Adrenal gland (tissue), 12 donors: Measurements from ENCODE around the gene ADAM33. TPM values are rescaled to one million over a fixed set of nuclear protein-coding genes. Genes with fewer than 3 reads are reported as not detected.

ENCODE experiments used
- DNase-seq, 7 donors: peaks; one replicate each; pipeline ENCODE4 v3.0.0-alpha.2; 2019 to 2020
- H3K27ac ChIP-seq, 5 donors: fragments of 200-600 bp; sonication (generic) in 4 of 5; 1 replicate in 3 of 5; 2 replicates in 2 of 5; pipeline versions ENCODE4 v1.5.1 to v1.8.0; 2016 to 2020; ENCODE audit warnings: mild to moderate bottlenecking in 1 of 5
- H3K27me3 ChIP-seq: fragments of 200-600 bp; 2 replicates; pipeline ENCODE4 v1.8.0; 2021
- H3K36me3 ChIP-seq, 2 donors: fragments of 200-600 bp; replicated peaks in 1 of 2; 1 replicate in 1 of 2; 2 replicates in 1 of 2; pipeline versions ENCODE4 v1.5.1 to v1.8.0; 2018 to 2022
- H3K4me1 ChIP-seq, 2 donors: fragments of 200-600 bp; replicated peaks in 1 of 2; 1 replicate in 1 of 2; 2 replicates in 1 of 2; pipeline versions ENCODE4 v1.5.1 to v1.8.0; 2018 to 2021
- H3K4me3 ChIP-seq, 4 donors: fragments of 200-600 bp; sonication (generic) in 3 of 4; one replicate each; pipeline ENCODE4 v1.5.1; 2016 to 2018
- H3K9me3 ChIP-seq, 3 donors: fragments of 200-600 bp; sonication (generic) in 1 of 3; replicated peaks in 1 of 3; 1 replicate in 2 of 3; 2 replicates in 1 of 3; pipeline versions ENCODE4 v1.5.1 to v1.8.0; 2016 to 2021
- CTCF ChIP-seq, 6 experiments: fragments of 450-650 bp in 4 of 6; fragments of 200-600 bp in 2 of 6; sonication (generic) in 1 of 6; IDR thresholded peaks; 1 replicate in 5 of 6; 2 replicates in 1 of 6; pipeline versions ENCODE4 v1.5.1 to v1.8.0; 2016 to 2021; ENCODE audit warnings: antibody characterized with exemption in 6 of 6, mild to moderate bottlenecking in 2 of 6, moderate library complexity in 1 of 6
- POLR2A ChIP-seq, 2 donors: fragments of 450-650 bp; IDR thresholded peaks; one replicate each; pipeline ENCODE4 v1.6.1; 2017; ENCODE audit warnings: antibody characterized with exemption in 2 of 2, mild to moderate bottlenecking in 2 of 2, moderate library complexity in 1 of 2
- WGBS, 4 donors: extraction: QIAGEN DNeasy Blood & Tissue Kit in 2 of 4; methylation state at CpG; one replicate each; pipeline versions ENCODE4 v1.1.5 to v1.1.7; 2013 to 2017; 5-methylcytosine and 5-hydroxymethylcytosine counted together
- intact Hi-C, 2 donors: fragments of 100-400 bp; cut with DNase I; formaldehyde crosslinking; loops; one replicate each; pipeline versions ENCODE4 v1.14.1 to v1.15.0; 2022 to 2023
- polyA plus RNA-seq, 3 donors: library from polyadenylated mRNA; stranded (reverse); fragments of 200-250 nt in 2 of 3; fragments of 350-450 nt in 1 of 3; fragmentation: Illumina TruSeq in 1 of 3; extraction: RNeasy Lipid Tissue Mini Kit (QIAGEN cat#74804) in 1 of 3; gene quantifications; one replicate each; pipeline ENCODE4 v1.2.3, GENCODE V29; 2013 to 2014
- total RNA-seq, 9 donors: library from RNA; depleted of rRNA in 4 of 9; stranded (reverse); fragments of >200 nt in 4 of 9; fragments of 120-200 nt in 1 of 9; fragmentation: NEBNext Ultra II Directional in 1 of 9; extraction: Animal tissue kit (Norgen Biotek cat#: 25700) in 1 of 9; gene quantifications; one replicate each; pipeline versions ENCODE4 v1.1.0 to v1.2.4, GENCODE V29; 2013 to 2023
- donor health status: healthy with polysubstance abuse.
- donor health status: Bipolar disorder and iron deficiency.
- donor health status: DM: yes; HTN: yes; CAD: no.
- donor health status: DM: no; HTN: no; CAD: no.
- donor health status: DM: no; HTN: no; CAD: no.
- donor health status: DM: yes; HTN: yes; CAD: no.

Gene ADAM33
- total and polyA plus RNA-seq, 12 donors = 0.42 to 65.0 (median 2.0) TPM

- Histone ChIP-seq H3K27ac (no peak overlapping the region), H3K4me3 (no peak overlapping the region), H3K27me3 (no peaks in the 10 kb centered on the region), H3K36me3 (no peaks in the 10 kb centered on the region), H3K9me3 (no peaks in the 10 kb centered on the region), H3K4me1 (no peaks in the 10 kb centered on the region)
- intact Hi-C loops = no loop called here
- TF ChIP-seq CTCF (IDR thresholded peaks at IDR 0.05) = no peak
- TF ChIP-seq POLR2A (IDR thresholded peaks at IDR 0.05) = no peak
- no peak for DNase-seq
- 85 to 93% (median 89%) methylated on average over 3 of the region's 3 CpGs for WGBS, 4 donors
These were observed 25.7 kb upstream of the ADAM33 start for GRCh38 chr20:3707508-3707899.

GRCh38 chr20:3706774-3707507 lies 25.1 kb upstream of the ADAM33 start:
- H3K27me3 ChIP-seq = no peaks in the 10 kb centered on the region
- no peak for TF ChIP-seq CTCF (IDR thresholded peaks at IDR 0.05)
- no peaks in the 10 kb centered on the region for H3K36me3 ChIP-seq
- peak in 6 of 7 donors; percentile 47 to 75 (median 64) for DNase-seq
- no peak overlapping the region for H3K4me3 ChIP-seq
- WGBS, 4 donors = 70 to 82% (median 75%) methylated on average over 7 to 10 of the region's 10 CpGs
- no peaks in the 10 kb centered on the region for H3K9me3 ChIP-seq
- H3K27ac ChIP-seq = no peak overlapping the region
- intact Hi-C loops = no loop called here
- no peaks in the 10 kb centered on the region for H3K4me1 ChIP-seq

- DNase-seq = no peak
- WGBS, 4 donors = 88 to 95% (median 95%) methylated on average over 17 to 31 of the region's 31 CpGs
- Histone ChIP-seq H3K4me1 (no peaks in the 10 kb centered on the region), H3K27me3 (no peaks in the 10 kb centered on the region), H3K36me3 (no peaks in the 10 kb centered on the region), H3K9me3 (no peaks in the 10 kb centered on the region), H3K27ac (no peak overlapping the region), H3K4me3 (no peak overlapping the region)
- intact Hi-C loops = no loop called here
- TF ChIP-seq POLR2A (IDR thresholded peaks at IDR 0.05) = no peak
- no peak for TF ChIP-seq CTCF (IDR thresholded peaks at IDR 0.05)
These were observed 24.3 kb upstream of the ADAM33 start for GRCh38 chr20:3705970-3706739.

GRCh38 chr20:3705491-3705969 lies 23.7 kb upstream of the ADAM33 start:
- no peaks in the 10 kb centered on the region for H3K27me3 ChIP-seq
- no peak for DNase-seq
- H3K36me3 ChIP-seq = no peaks in the 10 kb centered on the region
- intact Hi-C loops = no loop called here
- 82 to 86% (median 84%) methylated on average over 2 to 14 of the region's 14 CpGs for WGBS, 4 donors
- no peak overlapping the region for H3K4me3 ChIP-seq
- H3K4me1 ChIP-seq = no peaks in the 10 kb centered on the region
- H3K9me3 ChIP-seq = no peaks in the 10 kb centered on the region
- TF ChIP-seq CTCF (IDR thresholded peaks at IDR 0.05) (no peak), POLR2A (IDR thresholded peaks at IDR 0.05) (no peak)
- no peak overlapping the region for H3K27ac ChIP-seq
